ENCODE data around the gene HDAC7.

The HDAC7 gene

DNA sequence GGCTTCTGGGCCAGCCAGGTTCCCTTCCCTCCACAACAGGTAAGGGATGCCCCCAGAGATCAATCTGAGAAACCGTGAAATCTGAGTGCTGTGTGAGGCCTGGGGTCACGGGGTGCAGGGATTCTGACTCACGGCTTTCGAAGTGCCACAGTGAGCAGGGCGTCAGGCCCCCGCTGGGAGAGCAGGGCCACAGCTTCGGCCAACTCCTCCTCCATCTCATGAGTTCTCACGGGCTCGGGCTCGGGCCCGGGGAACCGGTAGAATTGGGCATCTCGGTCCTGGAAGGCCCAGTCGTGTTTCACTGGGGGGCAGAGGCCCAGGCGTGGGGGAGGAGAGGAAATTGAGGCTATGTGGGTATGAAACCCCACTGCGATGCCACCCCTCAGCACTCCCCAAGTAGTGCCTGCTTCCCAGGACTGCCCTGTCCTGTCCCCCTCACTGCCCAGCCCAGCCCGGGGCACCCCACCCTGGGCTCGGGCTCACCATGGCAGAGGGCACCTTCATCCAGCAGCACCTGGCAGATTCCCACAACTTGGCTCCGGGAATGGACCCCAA lies 68.7 kb downstream of the HDAC7 start:
- Histone ChIP-seq H3K4me2 (ENCODE audit: low read length) (no peak overlapping the region), H3K36me3 (ENCODE audit: insufficient read depth, low read length) (no peaks in the 10 kb centered on the region), H3K9ac (ENCODE audit: low read depth, low read length) (no peak overlapping the region), H3K4me1 (ENCODE audit: control insufficient read depth, insufficient read depth, low read length) (peaks cover 41% of the 10 kb centered on the region), H3K4me3 (ENCODE audit: low read length) (no peak overlapping the region), H3K27me3 (ENCODE audit: control insufficient read depth, insufficient read depth, low read length) (no peaks in the 10 kb centered on the region), H3K9me3 (replicated peaks; ENCODE audit: low read length) (no peaks in the 10 kb centered on the region)

DNA sequence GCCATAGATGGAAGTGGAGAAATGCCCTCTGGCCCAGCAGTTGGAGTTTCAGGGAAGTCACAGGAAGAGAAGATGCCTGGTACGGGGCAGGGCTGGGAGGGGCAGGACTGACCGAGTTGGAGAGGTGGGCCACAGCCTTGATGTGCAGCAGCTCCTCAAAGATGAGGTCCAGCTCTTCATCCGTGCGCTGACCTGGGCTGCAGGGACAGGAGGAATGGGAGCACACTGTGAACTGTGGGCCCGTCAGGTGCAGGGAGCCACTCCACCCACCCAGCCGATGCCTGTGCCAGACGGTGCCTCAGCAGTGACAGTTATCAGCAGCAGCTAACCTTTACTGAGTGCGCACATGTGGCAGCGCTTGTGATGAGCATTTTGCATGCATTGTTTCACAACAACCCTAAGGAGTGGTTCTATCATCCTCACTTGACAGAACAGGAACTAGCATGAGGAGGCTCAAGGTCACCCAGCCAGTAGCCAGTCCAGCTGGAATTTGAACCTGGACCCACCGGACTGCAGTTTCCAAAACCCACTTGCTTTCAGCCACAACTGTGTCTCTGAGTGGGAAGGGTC lies 69.4 kb downstream of the HDAC7 start:
- Histone ChIP-seq H3K9me3 (replicated peaks; ENCODE audit: low read length) (no peaks in the 10 kb centered on the region), H3K9ac (ENCODE audit: low read depth, low read length) (no peak overlapping the region), H3K4me3 (ENCODE audit: low read length) (no peak overlapping the region), H3K36me3 (ENCODE audit: insufficient read depth, low read length) (no peaks in the 10 kb centered on the region), H3K27me3 (ENCODE audit: control insufficient read depth, insufficient read depth, low read length) (peaks cover under 1% of the 10 kb centered on the region), H3K4me1 (ENCODE audit: control insufficient read depth, insufficient read depth, low read length) (peaks cover 36% of the 10 kb centered on the region), H3K4me2 (ENCODE audit: low read length) (no peak overlapping the region)

DNA sequence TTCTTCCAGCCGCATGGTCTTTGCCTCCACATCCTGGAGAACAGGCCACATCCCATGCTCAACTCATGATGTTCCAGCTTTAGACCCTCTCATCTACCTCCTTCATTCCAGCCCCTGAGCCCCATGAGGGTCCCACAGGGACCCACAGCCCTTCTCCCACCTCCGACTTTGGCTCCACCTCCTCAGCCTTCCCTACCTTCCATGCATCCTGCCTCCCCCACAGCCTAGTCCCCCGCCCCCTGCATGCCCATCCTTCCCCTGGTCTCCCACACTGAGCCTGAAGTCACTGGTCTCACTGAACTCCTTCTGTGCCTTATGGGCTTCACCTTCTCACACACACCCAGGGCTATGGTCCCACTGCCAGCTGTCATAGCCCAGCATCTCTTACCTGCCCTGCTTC lies 70.8 kb downstream of the HDAC7 start:
- H3K27me3 ChIP-seq (ENCODE audit: control insufficient read depth, insufficient read depth, low read length): peaks cover 10% of the 10 kb centered on the region
- no peak overlapping the region for H3K4me2 ChIP-seq (ENCODE audit: low read length)
- H3K36me3 ChIP-seq (ENCODE audit: insufficient read depth, low read length): no peaks in the 10 kb centered on the region
- H3K4me3 ChIP-seq (ENCODE audit: low read length): no peak overlapping the region
- H3K4me1 ChIP-seq (ENCODE audit: control insufficient read depth, insufficient read depth, low read length): peaks cover 22% of the 10 kb centered on the region
- no peaks in the 10 kb centered on the region for H3K9me3 ChIP-seq (replicated peaks; ENCODE audit: low read length)
- no peak overlapping the region for H3K9ac ChIP-seq (ENCODE audit: low read depth, low read length)

DNA sequence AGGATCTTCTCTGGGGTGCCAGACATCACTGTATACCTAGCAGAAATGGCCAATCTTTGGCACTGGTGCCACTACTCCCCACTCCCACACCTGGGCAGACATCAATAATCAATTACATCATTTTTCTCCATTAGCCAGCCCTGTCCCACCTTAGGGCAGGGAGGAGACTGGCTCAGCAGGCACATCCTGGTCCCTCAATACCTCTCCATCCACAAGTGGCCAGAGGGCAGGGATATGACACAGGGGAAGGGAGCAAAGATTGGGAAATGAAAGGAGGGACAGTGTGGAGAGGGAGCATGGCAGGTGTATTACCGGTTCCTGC lies 71.2 kb downstream of the HDAC7 start:
- Histone ChIP-seq H3K36me3 (ENCODE audit: insufficient read depth, low read length) (no peaks in the 10 kb centered on the region), H3K27me3 (ENCODE audit: control insufficient read depth, insufficient read depth, low read length) (peaks cover 10% of the 10 kb centered on the region)

DNA sequence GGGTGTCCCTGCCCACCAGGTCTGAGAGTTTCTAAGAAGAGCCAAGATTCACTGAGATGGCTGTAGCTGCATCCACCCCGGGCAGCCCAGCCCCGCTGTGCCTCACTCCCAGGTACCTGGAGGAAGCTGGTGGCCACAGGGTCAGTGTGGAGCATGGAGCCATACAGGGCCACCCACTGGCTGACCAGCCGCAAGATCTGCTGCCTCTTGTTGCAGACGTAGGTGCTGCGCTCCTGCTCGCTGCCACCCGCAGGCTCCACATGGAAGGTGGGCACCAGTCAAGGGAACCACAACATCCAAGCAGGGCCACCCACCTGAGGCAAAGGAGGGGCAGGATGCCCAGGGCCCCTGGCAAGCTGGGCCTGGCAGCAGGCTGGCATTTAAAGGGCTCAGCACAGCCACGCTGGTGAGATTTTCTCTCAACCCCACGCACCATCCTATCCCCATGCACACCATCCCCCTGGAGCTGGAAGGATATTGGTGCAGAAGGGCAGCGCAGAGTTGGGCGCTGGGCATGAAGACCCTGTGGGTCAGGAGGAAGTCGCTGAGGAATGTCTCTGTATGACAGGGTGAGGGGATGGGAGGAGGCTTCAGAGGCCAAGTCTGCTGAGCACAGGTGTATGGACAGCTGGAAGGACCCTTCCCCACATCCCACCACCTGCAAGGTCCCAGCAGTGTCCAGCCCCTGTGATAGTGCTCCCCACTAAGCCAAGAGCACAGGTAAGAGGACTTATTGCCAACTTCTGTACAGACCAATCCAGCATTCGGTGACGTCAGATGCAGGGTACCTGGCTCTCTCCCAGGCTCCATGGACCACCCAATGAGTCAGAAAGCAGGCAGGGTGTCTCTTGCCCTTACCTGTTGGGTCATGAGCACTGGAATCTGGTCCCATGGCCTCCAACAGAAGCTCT lies 71.9 kb downstream of the HDAC7 start:
- Histone ChIP-seq H3K9me3 (replicated peaks; ENCODE audit: low read length) (no peaks in the 10 kb centered on the region), H3K27me3 (ENCODE audit: control insufficient read depth, insufficient read depth, low read length) (peaks cover 10% of the 10 kb centered on the region), H3K4me1 (ENCODE audit: control insufficient read depth, insufficient read depth, low read length) (peaks cover 12% of the 10 kb centered on the region), H3K4me3 (ENCODE audit: low read length) (no peak overlapping the region), H3K36me3 (ENCODE audit: insufficient read depth, low read length) (no peaks in the 10 kb centered on the region), H3K9ac (ENCODE audit: low read depth, low read length) (no peak overlapping the region), H3K4me2 (ENCODE audit: low read length) (no peak overlapping the region)

More for the DNA sequence above, 71.2 kb downstream of the HDAC7 start:
- Histone ChIP-seq H3K9me3 (replicated peaks; ENCODE audit: low read length) (no peaks in the 10 kb centered on the region), H3K9ac (ENCODE audit: low read depth, low read length) (no peak overlapping the region), H3K4me1 (ENCODE audit: control insufficient read depth, insufficient read depth, low read length) (peaks cover 18% of the 10 kb centered on the region), H3K4me2 (ENCODE audit: low read length) (no peak overlapping the region), H3K4me3 (ENCODE audit: low read length) (no peak overlapping the region)

DNA sequence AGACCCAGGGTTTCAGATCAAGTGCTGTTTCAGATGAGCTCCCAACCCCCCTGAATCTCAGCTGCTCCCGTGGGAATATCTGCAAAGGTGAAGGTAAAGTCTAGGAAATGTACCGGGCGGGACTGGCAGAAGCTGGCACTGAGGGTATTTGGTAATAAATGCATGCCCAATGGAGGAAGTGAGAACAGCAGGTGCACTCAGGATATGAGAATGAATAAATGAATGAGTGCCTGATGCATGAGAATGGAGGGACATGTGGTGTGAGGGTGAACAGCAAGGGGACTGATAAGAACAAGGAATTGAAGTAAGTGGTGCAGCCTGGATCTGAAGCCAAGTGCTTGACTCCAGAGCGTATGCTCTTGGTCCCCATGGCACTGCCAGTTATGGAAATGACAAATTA lies 72.6 kb downstream of the HDAC7 start:
- no peak overlapping the region for H3K4me3 ChIP-seq (ENCODE audit: low read length)
- no peaks in the 10 kb centered on the region for H3K36me3 ChIP-seq (ENCODE audit: insufficient read depth, low read length)

DNA sequence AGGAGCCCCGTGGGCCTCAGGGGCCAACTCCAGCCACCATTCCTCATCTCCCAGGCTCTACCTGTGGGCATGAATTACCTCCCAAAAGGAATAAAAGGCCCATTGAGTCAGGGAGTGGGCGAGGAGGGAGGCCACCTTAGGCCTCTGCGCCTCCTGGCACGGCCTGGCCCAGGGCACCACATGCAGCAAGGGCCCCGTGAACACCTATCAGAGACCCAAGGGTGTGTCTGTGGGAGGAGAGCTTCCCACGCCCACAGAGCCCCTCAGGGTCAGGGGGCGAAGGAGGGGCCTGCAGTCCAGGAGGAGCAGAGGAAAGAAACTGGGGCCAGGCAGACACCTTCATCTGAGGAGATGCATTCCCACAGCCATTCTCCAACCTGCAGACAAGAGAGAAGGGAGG lies 73.2 kb downstream of the HDAC7 start:
- Histone ChIP-seq H3K36me3 (ENCODE audit: insufficient read depth, low read length) (no peaks in the 10 kb centered on the region), H3K9ac (ENCODE audit: low read depth, low read length) (no peak overlapping the region), H3K9me3 (replicated peaks; ENCODE audit: low read length) (no peaks in the 10 kb centered on the region), H3K27me3 (ENCODE audit: control insufficient read depth, insufficient read depth, low read length) (peaks cover 10% of the 10 kb centered on the region), H3K4me2 (ENCODE audit: low read length) (no peak overlapping the region), H3K4me3 (ENCODE audit: low read length) (no peak overlapping the region), H3K4me1 (ENCODE audit: control insufficient read depth, insufficient read depth, low read length) (peaks cover 4% of the 10 kb centered on the region)

More for the DNA sequence above, 72.6 kb downstream of the HDAC7 start:
- Histone ChIP-seq H3K9me3 (replicated peaks; ENCODE audit: low read length) (no peaks in the 10 kb centered on the region), H3K4me2 (ENCODE audit: low read length) (no peak overlapping the region), H3K4me1 (ENCODE audit: control insufficient read depth, insufficient read depth, low read length) (peaks cover 4% of the 10 kb centered on the region), H3K9ac (ENCODE audit: low read depth, low read length) (no peak overlapping the region), H3K27me3 (ENCODE audit: control insufficient read depth, insufficient read depth, low read length) (peaks cover 10% of the 10 kb centered on the region)

DNA sequence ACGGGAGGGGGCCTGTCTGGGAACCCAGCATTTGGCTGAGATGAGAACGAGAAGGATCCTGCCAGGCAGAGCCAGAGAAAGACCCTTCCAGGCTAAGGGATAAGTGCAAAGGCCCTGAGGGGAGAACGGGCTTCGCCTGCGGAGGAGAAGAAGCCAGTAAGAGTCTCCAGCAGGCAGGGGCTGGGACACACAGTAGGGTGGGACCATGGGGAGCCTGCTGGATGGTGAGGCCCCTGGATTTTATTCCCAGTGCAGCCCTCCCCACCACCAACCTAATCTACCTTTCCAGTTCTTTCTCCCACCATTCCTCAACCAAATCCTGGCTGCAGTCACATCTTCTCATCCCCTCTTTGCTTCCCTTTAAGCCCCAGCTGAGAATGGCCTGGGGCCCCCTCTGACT lies 73.6 kb downstream of the HDAC7 start:
- Histone ChIP-seq H3K27me3 (ENCODE audit: control insufficient read depth, insufficient read depth, low read length) (peaks cover 10% of the 10 kb centered on the region), H3K9ac (ENCODE audit: low read depth, low read length) (no peak overlapping the region), H3K4me3 (ENCODE audit: low read length) (no peak overlapping the region), H3K4me1 (ENCODE audit: control insufficient read depth, insufficient read depth, low read length) (peaks cover 8% of the 10 kb centered on the region), H3K9me3 (replicated peaks; ENCODE audit: low read length) (no peaks in the 10 kb centered on the region), H3K36me3 (ENCODE audit: insufficient read depth, low read length) (no peaks in the 10 kb centered on the region), H3K4me2 (ENCODE audit: low read length) (no peak overlapping the region)

DNA sequence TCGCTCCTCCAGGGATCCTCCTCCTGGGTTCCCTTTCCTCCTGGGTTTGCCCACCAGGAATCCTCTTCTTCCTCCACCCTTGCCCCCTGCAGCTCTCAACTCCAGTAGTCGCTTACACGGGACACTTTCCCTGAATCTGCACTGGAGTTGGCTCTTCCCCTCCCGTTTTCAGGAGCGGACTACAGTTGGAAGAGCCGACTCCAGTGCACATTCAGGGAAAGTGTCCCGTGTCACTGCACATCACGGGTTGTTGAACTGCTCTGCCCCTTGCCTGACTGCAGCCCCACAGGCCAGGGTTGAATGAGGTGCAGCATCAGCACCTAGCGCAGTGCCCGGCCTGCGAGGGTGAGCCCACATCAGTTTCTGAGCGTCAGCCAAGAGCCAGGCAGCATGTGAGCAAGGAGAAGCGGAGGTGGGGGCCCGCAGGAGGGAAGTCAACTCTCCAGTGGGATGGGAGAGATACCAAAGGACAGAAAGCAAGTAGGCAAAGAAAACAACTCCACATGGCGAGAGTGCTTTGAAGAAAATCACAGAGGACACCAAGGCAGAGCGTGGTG lies 74.1 kb downstream of the HDAC7 start:
- Histone ChIP-seq H3K9me3 (replicated peaks; ENCODE audit: low read length) (no peaks in the 10 kb centered on the region), H3K4me3 (ENCODE audit: low read length) (no peak overlapping the region), H3K4me2 (ENCODE audit: low read length) (no peak overlapping the region), H3K9ac (ENCODE audit: low read depth, low read length) (no peak overlapping the region), H3K4me1 (ENCODE audit: control insufficient read depth, insufficient read depth, low read length) (peaks cover 11% of the 10 kb centered on the region), H3K27me3 (ENCODE audit: control insufficient read depth, insufficient read depth, low read length) (peaks cover 10% of the 10 kb centered on the region), H3K36me3 (ENCODE audit: insufficient read depth, low read length) (no peaks in the 10 kb centered on the region)

DNA sequence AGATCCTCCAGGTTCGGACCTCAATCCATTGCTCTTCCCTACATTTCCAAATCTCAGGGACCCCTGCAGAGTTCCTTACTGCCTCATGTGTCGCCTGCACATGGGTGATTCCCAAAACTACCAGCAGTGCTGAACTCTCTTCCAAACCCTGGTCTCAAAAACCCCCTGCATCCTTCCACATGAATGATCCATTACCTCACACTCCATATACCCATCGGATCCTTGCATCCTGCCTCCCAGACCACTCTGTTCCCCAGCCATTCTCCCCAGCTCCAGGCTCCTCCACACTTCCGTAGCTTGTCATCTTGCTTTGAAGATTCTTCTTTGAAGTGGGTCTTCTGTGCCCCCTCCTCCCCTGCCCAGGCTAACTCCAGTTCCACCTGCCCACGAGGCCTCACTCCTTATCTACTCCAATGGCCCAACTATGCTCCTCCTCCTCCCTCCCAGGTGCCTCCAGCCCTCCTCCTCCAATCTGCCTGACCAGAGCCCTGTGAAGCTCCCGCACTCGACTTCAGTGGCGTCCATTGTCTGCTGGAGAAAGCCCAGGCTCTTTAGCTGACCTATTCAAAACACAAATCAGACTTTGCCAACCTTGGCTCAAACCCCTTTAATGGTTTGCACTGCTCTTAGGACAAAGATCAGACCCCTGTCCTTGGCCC lies 74.8 kb downstream of the HDAC7 start:
- peaks cover 11% of the 10 kb centered on the region for H3K4me1 ChIP-seq (ENCODE audit: control insufficient read depth, insufficient read depth, low read length)
- H3K9me3 ChIP-seq (replicated peaks; ENCODE audit: low read length): no peaks in the 10 kb centered on the region
- no peaks in the 10 kb centered on the region for H3K36me3 ChIP-seq (ENCODE audit: insufficient read depth, low read length)
- no peak overlapping the region for H3K9ac ChIP-seq (ENCODE audit: low read depth, low read length)
- peaks cover 10% of the 10 kb centered on the region for H3K27me3 ChIP-seq (ENCODE audit: control insufficient read depth, insufficient read depth, low read length)
- H3K4me3 ChIP-seq (ENCODE audit: low read length): no peak overlapping the region
- no peak overlapping the region for H3K4me2 ChIP-seq (ENCODE audit: low read length)

DNA sequence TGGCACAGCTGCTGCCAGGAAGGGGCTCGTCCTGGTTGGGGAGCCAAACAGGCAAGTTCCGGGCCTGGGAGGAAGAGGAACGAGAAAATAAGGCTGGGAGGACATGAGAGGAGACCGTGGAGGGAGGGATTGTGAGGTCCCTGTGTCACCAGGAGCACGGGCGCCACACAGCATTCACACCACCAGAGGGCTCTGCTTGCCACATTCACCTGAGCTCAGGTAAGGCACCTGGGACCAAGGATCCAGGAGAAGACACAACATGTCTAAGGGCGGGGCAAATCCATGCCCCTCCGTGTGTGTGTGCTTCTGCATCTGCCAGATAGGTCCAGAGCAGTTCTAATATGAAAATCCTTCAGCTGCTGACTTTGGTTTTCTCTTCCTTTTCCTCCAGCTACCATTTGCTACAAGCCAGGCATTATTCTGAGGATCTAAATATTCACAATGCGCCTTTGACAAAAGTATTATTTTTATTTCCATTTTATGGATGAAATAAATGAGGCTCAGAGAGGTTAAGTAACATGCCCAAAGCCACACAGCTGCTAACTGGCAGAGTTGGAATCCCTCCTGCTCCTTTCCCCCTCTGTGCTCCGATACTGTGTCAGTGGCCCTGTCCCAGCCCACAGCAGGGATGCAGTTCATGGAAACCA lies 75.6 kb downstream of the HDAC7 start:
- Histone ChIP-seq H3K36me3 (ENCODE audit: insufficient read depth, low read length) (no peaks in the 10 kb centered on the region), H3K4me1 (ENCODE audit: control insufficient read depth, insufficient read depth, low read length) (peaks cover 11% of the 10 kb centered on the region), H3K9me3 (replicated peaks; ENCODE audit: low read length) (no peaks in the 10 kb centered on the region), H3K27me3 (ENCODE audit: control insufficient read depth, insufficient read depth, low read length) (peaks cover 10% of the 10 kb centered on the region), H3K9ac (ENCODE audit: low read depth, low read length) (no peak overlapping the region), H3K4me2 (ENCODE audit: low read length) (no peak overlapping the region), H3K4me3 (ENCODE audit: low read length) (no peak overlapping the region)

All from skeletal muscle satellite cell (primary cell).